Sigmoid colon (tissue), 7 donors: Measurements from ENCODE around the gene TGM3. TPM values are rescaled to one million over a fixed set of nuclear protein-coding genes. Genes with fewer than 3 reads are reported as not detected.

Experiments used
- DNase-seq: peaks from one replicate; pipeline ENCODE4 v3.0.0-alpha.2; 2019
- H3K27ac ChIP-seq, 4 donors: fragments of 200-600 bp; sonication (generic); one replicate each; pipeline ENCODE4 v1.5.1; 2016 to 2019; ENCODE audit warnings: mild to moderate bottlenecking in 1 of 4
- H3K27me3 ChIP-seq, 3 donors: fragments of 200-600 bp; sonication (generic); one replicate each; pipeline ENCODE4 v1.5.1; 2019; ENCODE audit warnings: mild to moderate bottlenecking in 1 of 3
- H3K36me3 ChIP-seq, 4 donors: fragments of 200-600 bp; sonication (generic); one replicate each; pipeline ENCODE4 v1.5.1; 2016 to 2019
- H3K4me1 ChIP-seq, 4 donors: fragments of 200-600 bp; sonication (generic); one replicate each; pipeline ENCODE4 v1.5.1; 2017 to 2019
- H3K4me3 ChIP-seq, 4 donors: fragments of 200-600 bp; sonication (generic); one replicate each; pipeline ENCODE4 v1.5.1; 2017 to 2019; ENCODE audit warnings: mild to moderate bottlenecking in 2 of 4, moderate library complexity in 1 of 4
- H3K9me3 ChIP-seq, 4 donors: fragments of 200-600 bp in 3 of 4; sonication (generic) in 3 of 4; one replicate each; pipeline versions ENCODE4 v1.5.1 to v1.6.1; 2013 to 2019
- EP300 ChIP-seq, 4 donors: sonication (generic); formaldehyde crosslinking; IDR thresholded peaks; one replicate each; pipeline ENCODE4 v1.6.1; 2017; ENCODE audit warnings: antibody characterized with exemption in 4 of 4
- POLR2A ChIP-seq, 2 donors: fragments of 450-650 bp; IDR thresholded peaks; one replicate each; pipeline ENCODE4 v1.6.1; 2016; ENCODE audit warnings: antibody characterized with exemption in 2 of 2, mild to moderate bottlenecking in 2 of 2, moderate library complexity in 2 of 2
- POLR2AphosphoS5 ChIP-seq, 4 donors: sonication (generic); formaldehyde crosslinking; IDR thresholded peaks; one replicate each; pipeline ENCODE4 v1.6.1; 2017; ENCODE audit warnings: antibody characterized with exemption in 4 of 4
- WGBS, 2 donors: extraction: QIAGEN DNeasy Blood & Tissue Kit; methylation state at CpG; one replicate each; pipeline ENCODE4 v1.1.7; 2013; 5-methylcytosine and 5-hydroxymethylcytosine counted together
- intact Hi-C: fragments of 100-400 bp; cut with DNase I; formaldehyde crosslinking; loops from one replicate; pipeline ENCODE4 v1.15.1; 2023
- polyA plus RNA-seq, 3 donors: library from polyadenylated mRNA; stranded (reverse); fragments of 200-250 nt; gene quantifications; one replicate each; pipeline ENCODE4 v1.2.3, GENCODE V29; 2013
- total RNA-seq, 4 donors: library from RNA; depleted of rRNA; stranded (reverse); fragments of >200 nt; gene quantifications; one replicate each; pipeline ENCODE4 v1.1.0, GENCODE V29; 2016
- TF ChIP-seq, protein P1 (sequence below), 4 experiments: fragments of 450-650 bp in 3 of 4; fragments of 200-600 bp in 1 of 4; IDR thresholded peaks; one replicate each; pipeline ENCODE4 v1.5.1; 2016 to 2019; ENCODE audit warnings: antibody characterized with exemption in 4 of 4, mild to moderate bottlenecking in 3 of 4, moderate library complexity in 2 of 4
- donor health status: healthy with polysubstance abuse.
- donor health status: Bipolar disorder and iron deficiency.
- donor health status: healthy.

TGM3 gene
- total and polyA plus RNA-seq, 7 donors, result 0.23 to 3.0 (median 0.42) TPM; not detected in 4

DNA sequence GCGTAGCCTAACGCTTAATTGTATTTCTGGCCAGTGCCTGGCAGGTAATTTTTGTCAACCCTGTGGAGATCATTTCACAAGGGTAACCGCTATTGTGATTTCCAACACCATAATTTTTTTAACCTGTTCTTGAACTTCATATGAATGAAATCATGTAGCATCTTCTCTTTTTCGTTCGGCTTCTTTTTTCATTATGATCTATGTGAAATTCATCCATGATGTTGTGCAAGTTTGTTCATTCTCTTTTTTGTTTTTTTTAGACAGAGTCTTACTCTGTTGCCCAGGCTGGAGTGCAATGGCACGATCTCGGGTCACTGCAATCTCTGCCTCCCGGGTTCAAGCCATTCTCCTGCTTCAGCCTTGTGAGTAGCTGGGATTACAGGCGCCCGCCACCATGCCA lies 42.5 kb upstream of the TGM3 start:
- Histone ChIP-seq H3K9me3 (no peaks in the 10 kb centered on the region), H3K36me3 (no peaks in the 10 kb centered on the region), H3K4me1 (no peaks in the 10 kb centered on the region), H3K27ac (no peak overlapping the region), H3K4me3 (no peak overlapping the region), H3K27me3 (no peaks in the 10 kb centered on the region)
- WGBS, 2 donors, result 94% methylated on average over 10 of the region's 10 CpGs
- TF ChIP-seq POLR2A (IDR thresholded peaks at IDR 0.05), result no peak
- TF ChIP-seq POLR2AphosphoS5 (IDR thresholded peaks at IDR 0.05), result no peak
- TF ChIP-seq, protein P1, sequence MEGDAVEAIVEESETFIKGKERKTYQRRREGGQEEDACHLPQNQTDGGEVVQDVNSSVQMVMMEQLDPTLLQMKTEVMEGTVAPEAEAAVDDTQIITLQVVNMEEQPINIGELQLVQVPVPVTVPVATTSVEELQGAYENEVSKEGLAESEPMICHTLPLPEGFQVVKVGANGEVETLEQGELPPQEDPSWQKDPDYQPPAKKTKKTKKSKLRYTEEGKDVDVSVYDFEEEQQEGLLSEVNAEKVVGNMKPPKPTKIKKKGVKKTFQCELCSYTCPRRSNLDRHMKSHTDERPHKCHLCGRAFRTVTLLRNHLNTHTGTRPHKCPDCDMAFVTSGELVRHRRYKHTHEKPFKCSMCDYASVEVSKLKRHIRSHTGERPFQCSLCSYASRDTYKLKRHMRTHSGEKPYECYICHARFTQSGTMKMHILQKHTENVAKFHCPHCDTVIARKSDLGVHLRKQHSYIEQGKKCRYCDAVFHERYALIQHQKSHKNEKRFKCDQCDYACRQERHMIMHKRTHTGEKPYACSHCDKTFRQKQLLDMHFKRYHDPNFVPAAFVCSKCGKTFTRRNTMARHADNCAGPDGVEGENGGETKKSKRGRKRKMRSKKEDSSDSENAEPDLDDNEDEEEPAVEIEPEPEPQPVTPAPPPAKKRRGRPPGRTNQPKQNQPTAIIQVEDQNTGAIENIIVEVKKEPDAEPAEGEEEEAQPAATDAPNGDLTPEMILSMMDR (IDR thresholded peaks at IDR 0.05), result no peak
- no peak for TF ChIP-seq EP300 (IDR thresholded peaks at IDR 0.05)
- DNase-seq, result no peak
- intact Hi-C loops, result no loop called here

DNA sequence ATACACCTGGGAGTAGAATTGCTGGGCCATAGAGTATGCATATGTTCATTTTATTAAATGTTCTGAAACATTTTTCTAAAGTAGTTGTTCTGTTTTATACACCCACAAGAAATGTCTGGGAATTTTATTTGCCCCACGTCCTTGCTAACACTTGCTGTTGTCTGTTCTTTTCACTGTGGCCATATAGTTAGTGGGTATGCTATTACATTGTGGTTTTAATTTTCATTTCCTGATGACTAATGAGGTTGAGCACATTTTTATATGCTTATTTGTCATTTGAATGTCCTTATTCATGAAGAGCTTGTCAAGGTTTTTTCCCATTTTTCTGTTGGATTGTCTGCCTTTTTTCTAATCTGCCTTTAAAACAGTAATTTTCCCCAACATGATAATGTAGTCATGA lies 41.5 kb upstream of the TGM3 start:
- TF ChIP-seq POLR2AphosphoS5 (IDR thresholded peaks at IDR 0.05) (no peak), POLR2A (IDR thresholded peaks at IDR 0.05) (no peak), EP300 (IDR thresholded peaks at IDR 0.05) (no peak)
- TF ChIP-seq, protein P1 (IDR thresholded peaks at IDR 0.05), result no peak
- DNase-seq, result no peak
- Histone ChIP-seq H3K9me3 (no peaks in the 10 kb centered on the region), H3K27me3 (no peaks in the 10 kb centered on the region), H3K27ac (no peak overlapping the region), H3K36me3 (no peaks in the 10 kb centered on the region), H3K4me3 (no peak overlapping the region), H3K4me1 (no peaks in the 10 kb centered on the region)
- WGBS, 2 donors, result 79 to 85% methylated on average over 1 of the region's 1 CpG
- intact Hi-C loops, result no loop called here

DNA sequence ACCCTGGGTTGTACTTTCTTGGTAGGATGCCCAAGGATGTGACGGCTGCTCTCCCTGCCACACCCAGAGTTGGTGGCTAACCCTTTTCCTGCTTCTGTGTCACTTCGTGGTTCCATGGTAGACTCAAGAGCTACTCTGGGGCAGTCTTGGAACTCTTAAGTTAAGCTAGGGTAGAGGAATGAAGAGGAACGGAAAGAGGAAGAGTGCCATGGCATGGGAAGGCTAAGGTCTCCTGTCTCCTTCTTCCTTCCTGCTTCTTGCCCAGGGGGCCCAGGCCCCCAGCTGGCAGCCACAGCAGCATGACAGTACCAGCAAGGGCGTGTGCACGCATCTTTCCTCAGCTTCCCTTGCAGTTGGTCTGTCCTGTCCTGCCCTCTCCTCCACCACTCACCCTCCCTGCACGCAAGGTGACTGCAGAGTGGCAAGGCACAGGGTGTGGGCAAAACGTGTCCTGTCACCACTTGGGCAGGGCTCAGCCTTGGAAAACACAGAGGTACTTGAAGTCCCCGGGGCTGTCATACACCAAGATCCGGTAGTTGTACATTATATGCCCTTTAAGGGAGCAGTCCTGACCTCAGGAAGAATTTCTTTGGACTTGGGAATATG lies 39.8 kb upstream of the TGM3 start:
- intact Hi-C loops, result no loop called here
- H3K4me1 ChIP-seq, result no peaks in the 10 kb centered on the region
- H3K27ac ChIP-seq, result no peak overlapping the region
- H3K4me3 ChIP-seq, result no peak overlapping the region
- no peak for DNase-seq
- no peak for TF ChIP-seq POLR2AphosphoS5 (IDR thresholded peaks at IDR 0.05)
- no peak for TF ChIP-seq POLR2A (IDR thresholded peaks at IDR 0.05)
- TF ChIP-seq, protein P1 (IDR thresholded peaks at IDR 0.05), result no peak
- TF ChIP-seq EP300 (IDR thresholded peaks at IDR 0.05), result no peak
- no peaks in the 10 kb centered on the region for H3K27me3 ChIP-seq
- no peaks in the 10 kb centered on the region for H3K36me3 ChIP-seq
- WGBS, 2 donors, result 56 to 67% methylated on average over 9 of the region's 9 CpGs
- H3K9me3 ChIP-seq, result no peaks in the 10 kb centered on the region

DNA sequence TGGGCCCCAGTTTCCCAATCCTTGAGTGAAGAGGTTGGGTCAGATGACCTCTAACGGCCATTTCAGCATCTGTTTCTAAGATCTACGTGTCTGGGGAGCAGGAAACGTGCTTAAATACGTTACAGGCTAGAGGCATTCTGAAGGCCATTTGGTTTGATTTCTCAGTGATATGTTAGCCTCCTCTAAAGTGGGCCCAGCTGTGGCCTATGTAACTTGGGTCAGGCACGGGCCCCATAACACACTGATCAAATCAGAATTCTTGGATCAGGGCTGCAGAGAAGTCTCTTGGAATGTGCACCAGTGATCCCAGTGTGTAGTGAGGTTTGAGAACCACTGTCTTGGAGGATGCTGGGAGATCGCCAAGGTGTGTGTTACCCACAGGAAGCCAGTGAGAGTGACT lies 36.1 kb upstream of the TGM3 start:
- Histone ChIP-seq H3K27me3 (no peaks in the 10 kb centered on the region), H3K36me3 (no peaks in the 10 kb centered on the region), H3K4me1 (no peaks in the 10 kb centered on the region), H3K27ac (no peak overlapping the region), H3K9me3 (no peaks in the 10 kb centered on the region), H3K4me3 (no peak overlapping the region)
- no peak for DNase-seq
- intact Hi-C loops, result no loop called here
- TF ChIP-seq POLR2A (IDR thresholded peaks at IDR 0.05), result no peak
- TF ChIP-seq, protein P1 (IDR thresholded peaks at IDR 0.05), result no peak
- TF ChIP-seq EP300 (IDR thresholded peaks at IDR 0.05), result no peak
- TF ChIP-seq POLR2AphosphoS5 (IDR thresholded peaks at IDR 0.05), result no peak
- WGBS, 2 donors, result 78 to 83% methylated on average over 6 of the region's 6 CpGs

DNA sequence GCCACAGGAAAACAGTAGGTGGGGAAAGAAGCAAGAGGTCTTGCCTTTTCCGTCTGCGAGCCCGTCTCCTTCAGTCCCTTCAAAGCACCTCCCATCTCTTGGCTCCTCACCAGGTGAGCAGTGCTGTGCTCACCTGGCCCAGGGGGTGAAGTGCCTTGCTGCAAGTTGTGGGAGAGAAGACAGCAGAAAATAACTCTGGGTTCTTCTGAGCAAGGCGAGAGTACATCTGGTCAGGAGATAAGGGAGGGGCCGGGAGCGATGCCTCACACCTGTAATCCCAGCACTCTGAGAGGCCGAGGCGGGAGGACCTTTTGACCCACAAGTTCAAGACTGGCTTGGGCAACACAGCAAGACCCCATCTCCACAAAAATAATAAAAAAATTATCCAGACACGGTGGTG lies 35.6 kb upstream of the TGM3 start:
- WGBS, 2 donors, result 90% methylated on average over 9 of the region's 9 CpGs
- TF ChIP-seq EP300 (IDR thresholded peaks at IDR 0.05), result no peak
- no peak for TF ChIP-seq POLR2AphosphoS5 (IDR thresholded peaks at IDR 0.05)
- TF ChIP-seq, protein P1 (IDR thresholded peaks at IDR 0.05), result no peak
- no peak for TF ChIP-seq POLR2A (IDR thresholded peaks at IDR 0.05)
- no peak for DNase-seq
- no peak overlapping the region for H3K4me3 ChIP-seq
- no peaks in the 10 kb centered on the region for H3K9me3 ChIP-seq
- H3K27me3 ChIP-seq, result no peaks in the 10 kb centered on the region
- no peaks in the 10 kb centered on the region for H3K36me3 ChIP-seq
- intact Hi-C loops, result no loop called here
- H3K4me1 ChIP-seq, result no peaks in the 10 kb centered on the region
- H3K27ac ChIP-seq, result no peak overlapping the region
